Esophagus muscularis mucosa (tissue), 4 donors: Measurements from ENCODE around the gene ZNF831. TPM values are rescaled to one million over a fixed set of nuclear protein-coding genes. Genes with fewer than 3 reads are reported as not detected.

ENCODE experiments used
- DNase-seq: peaks from one replicate; pipeline ENCODE4 v3.0.0-alpha.2; 2017; ENCODE audit errors: extremely low spot score
- H3K27ac ChIP-seq, 4 donors: fragments of 200-600 bp; sonication (generic); replicated peaks in 1 of 4; 1 replicate in 3 of 4; 2 replicates in 1 of 4; pipeline ENCODE4 v1.5.1; 2016 to 2019; ENCODE audit warnings: mild to moderate bottlenecking in 1 of 4
- H3K27me3 ChIP-seq, 4 donors: fragments of 200-600 bp; sonication (generic); one replicate each; pipeline versions ENCODE4 v1.5.1 to v1.6.0; 2016 to 2019
- H3K36me3 ChIP-seq, 4 donors: fragments of 200-600 bp; sonication (generic); one replicate each; pipeline ENCODE4 v1.5.1; 2016 to 2019
- H3K4me1 ChIP-seq, 4 donors: fragments of 200-600 bp; sonication (generic); one replicate each; pipeline ENCODE4 v1.5.1; 2016 to 2019
- H3K4me3 ChIP-seq, 4 donors: fragments of 200-600 bp; sonication (generic); 1 replicate in 2 of 4; 2 replicates in 2 of 4; pipeline ENCODE4 v1.5.1; 2016 to 2019; ENCODE audit warnings: mild to moderate bottlenecking in 4 of 4, moderate library complexity in 1 of 4
- H3K9me3 ChIP-seq, 4 donors: fragments of 200-600 bp; sonication (generic); 1 replicate in 3 of 4; 2 replicates in 1 of 4; pipeline ENCODE4 v1.5.1; 2016 to 2019
- CTCF ChIP-seq, 3 experiments: fragments of 200-600 bp in 2 of 3; fragments of 450-650 bp in 1 of 3; sonication (generic) in 2 of 3; IDR thresholded peaks; one replicate each; pipeline ENCODE4 v1.5.1; 2017 to 2019; ENCODE audit warnings: antibody characterized with exemption in 3 of 3, mild to moderate bottlenecking in 2 of 3, moderate library complexity in 1 of 3
- EP300 ChIP-seq: sonication (generic); formaldehyde crosslinking; IDR thresholded peaks from one replicate; pipeline ENCODE4 v1.6.1; 2017; ENCODE audit warnings: antibody characterized with exemption
- POLR2A ChIP-seq: fragments of 450-650 bp; IDR thresholded peaks from one replicate; pipeline ENCODE4 v1.6.1; 2017; ENCODE audit warnings: antibody characterized with exemption, moderate library complexity, mild to moderate bottlenecking, low read depth
- POLR2AphosphoS5 ChIP-seq, 2 donors: sonication (generic); formaldehyde crosslinking; IDR thresholded peaks; one replicate each; pipeline ENCODE4 v1.6.1; 2017; ENCODE audit warnings: antibody characterized with exemption in 2 of 2
- WGBS: methylation state at CpG from one replicate; pipeline ENCODE4 v1.1.5; 2018; 5-methylcytosine and 5-hydroxymethylcytosine counted together
- intact Hi-C: fragments of 100-400 bp; cut with DNase I; formaldehyde crosslinking; loops from one replicate; pipeline ENCODE4 v1.15.1; 2023
- total RNA-seq, 4 donors: library from RNA; depleted of rRNA; stranded (reverse); fragments of >200 nt; gene quantifications; one replicate each; pipeline versions ENCODE4 v1.1.0 to v1.2.1, GENCODE V29; 2016

ZNF831 gene
- total RNA-seq, 4 donors from 2014 or later: 0.34 to 1.3 (median 0.56) TPM

GRCh38 chr20:59151391-59151790 lies 12.2 kb upstream of the ZNF831 start:
- H3K9me3 ChIP-seq: no peaks in the 10 kb centered on the region
- H3K4me3 ChIP-seq: no peak overlapping the region
- no peak overlapping the region for H3K27ac ChIP-seq
- WGBS: 91% methylated on average over 9 of the region's 9 CpGs
- intact Hi-C loops: loop anchor here (10.0 kb wide), 1 partner anchor 63 kb away; no protein-coding TSS in a partner anchor
- no peaks in the 10 kb centered on the region for H3K36me3 ChIP-seq
- H3K27me3 ChIP-seq: no peaks in the 10 kb centered on the region
- DNase-seq: no peak
- H3K4me1 ChIP-seq: peaks cover 25 to 59% (median 35%) of the 10 kb centered on the region in 4 donors
- TF ChIP-seq EP300: no peak
- TF ChIP-seq POLR2A: no peak
- no peak for TF ChIP-seq CTCF (IDR thresholded peaks at IDR 0.05)
- no peak for TF ChIP-seq POLR2AphosphoS5 (IDR thresholded peaks at IDR 0.05)

GRCh38 chr20:59151820-59152219 lies 11.8 kb upstream of the ZNF831 start:
- intact Hi-C loops: loop anchor here (10.0 kb wide), 1 partner anchor 63 kb away; no protein-coding TSS in a partner anchor
- Histone ChIP-seq H3K36me3 (no peaks in the 10 kb centered on the region), H3K27ac (no peak overlapping the region), H3K4me3 (no peak overlapping the region), H3K9me3 (no peaks in the 10 kb centered on the region), H3K4me1 (peaks cover 21 to 55% (median 31%) of the 10 kb centered on the region in 4 donors), H3K27me3 (no peaks in the 10 kb centered on the region)
- DNase-seq: no peak
- TF ChIP-seq POLR2A (no peak), EP300 (no peak), POLR2AphosphoS5 (IDR thresholded peaks at IDR 0.05) (no peak), CTCF (IDR thresholded peaks at IDR 0.05) (no peak)
- 93% methylated on average over 5 of the region's 5 CpGs for WGBS

GRCh38 chr20:59152559-59153354 lies 10.9 kb upstream of the ZNF831 start:
- DNase-seq: no peak
- H3K36me3 ChIP-seq: no peaks in the 10 kb centered on the region
- H3K27me3 ChIP-seq: no peaks in the 10 kb centered on the region
- no peaks in the 10 kb centered on the region for H3K9me3 ChIP-seq
- H3K4me1 ChIP-seq: peaks cover 12 to 52% (median 25%) of the 10 kb centered on the region in 4 donors
- no peak overlapping the region for H3K4me3 ChIP-seq
- intact Hi-C loops: loop anchor here (10.0 kb wide), 1 partner anchor 62 kb away; no protein-coding TSS in a partner anchor
- TF ChIP-seq POLR2A (no peak), POLR2AphosphoS5 (IDR thresholded peaks at IDR 0.05) (no peak), CTCF (IDR thresholded peaks at IDR 0.05) (no peak)
- H3K27ac ChIP-seq: no peak overlapping the region
- WGBS: 66% methylated on average over 7 of the region's 8 CpGs

- no peaks in the 10 kb centered on the region for H3K9me3 ChIP-seq
- no peak for TF ChIP-seq EP300
- no peak for TF ChIP-seq POLR2AphosphoS5 (IDR thresholded peaks at IDR 0.05)
- TF ChIP-seq CTCF (IDR thresholded peaks at IDR 0.05): no peak
- TF ChIP-seq POLR2A: no peak
- intact Hi-C loops: loop anchor here (10.0 kb wide), 1 partner anchor 61 kb away; no protein-coding TSS in a partner anchor
- no peak overlapping the region for H3K27ac ChIP-seq
- H3K36me3 ChIP-seq: no peaks in the 10 kb centered on the region
- 60% methylated on average over 8 of the region's 8 CpGs for WGBS
- H3K4me3 ChIP-seq: no peak overlapping the region
- peaks cover 9 to 54% (median 26%) of the 10 kb centered on the region in 4 donors for H3K4me1 ChIP-seq
- no peak for DNase-seq
- H3K27me3 ChIP-seq: no peaks in the 10 kb centered on the region
These were observed 10.3 kb upstream of the ZNF831 start for GRCh38 chr20:59153355-59153681.
